CD4-positive, alpha-beta T cell treated with Interleukin-10 for 1 hour (primary cell): Measurements from ENCODE around the gene TXNDC11.

Experiments used
- DNase-seq: peaks from one replicate; pipeline ENCODE4 v3.0.0-alpha.2; 2020

TXNDC11 gene

DNA sequence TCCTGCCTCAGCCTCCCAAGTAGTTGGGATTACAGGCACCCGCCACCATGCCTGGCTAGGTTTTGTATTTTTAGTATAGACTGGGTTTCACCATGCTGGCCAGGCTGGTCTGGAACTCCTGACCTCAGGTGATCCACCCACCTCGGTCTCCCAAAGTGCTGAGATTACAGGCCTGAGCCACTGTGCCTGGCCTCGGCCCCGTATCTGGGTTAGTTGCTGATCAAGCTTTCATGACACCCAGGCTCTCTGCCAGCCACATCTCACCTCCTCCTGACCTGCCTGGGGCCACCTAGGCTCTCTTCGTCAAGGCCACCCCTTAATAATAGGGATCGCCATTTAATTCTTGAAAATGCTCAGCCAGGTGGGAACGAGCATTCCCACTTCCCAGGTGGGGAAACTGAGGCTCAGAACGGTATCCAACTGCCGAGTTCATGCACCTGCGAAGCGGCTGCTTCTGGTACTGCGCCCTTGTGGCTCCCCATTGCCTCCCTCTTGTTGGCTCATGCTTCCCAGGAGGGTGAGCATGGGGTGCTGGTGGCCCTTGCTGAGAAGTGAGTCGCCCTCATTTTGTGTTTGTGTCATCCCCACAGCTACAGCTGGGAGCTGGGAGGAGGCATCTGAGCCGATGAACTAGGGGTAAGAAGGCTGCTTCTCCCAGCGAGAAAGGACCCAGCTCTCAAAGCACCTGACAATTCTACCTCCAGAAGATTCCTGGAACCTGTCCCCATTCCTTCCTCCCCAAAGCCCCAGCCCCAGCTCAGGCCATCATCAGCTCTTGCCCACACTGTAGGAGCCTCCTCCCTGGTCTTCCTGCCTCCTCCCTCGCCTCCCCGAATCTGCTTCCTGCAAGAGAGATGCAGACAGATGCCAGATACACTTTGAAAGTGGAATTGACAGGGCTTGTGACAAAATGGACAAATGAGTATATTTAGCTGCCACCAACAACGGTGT, 91.7 kb downstream of the TXNDC11 start:
- DNase-seq: no peak

- no peak for DNase-seq
These were observed 93.4 kb downstream of the TXNDC11 start for GRCh38 chr16:11649276-11649675.

GRCh38 chr16:11642765-11643116, 99.9 kb downstream of the TXNDC11 start:
- no peak for DNase-seq

GRCh38 chr16:11640987-11641817, 101.5 kb downstream of the TXNDC11 start:
- DNase-seq: peak; percentile 75

DNA sequence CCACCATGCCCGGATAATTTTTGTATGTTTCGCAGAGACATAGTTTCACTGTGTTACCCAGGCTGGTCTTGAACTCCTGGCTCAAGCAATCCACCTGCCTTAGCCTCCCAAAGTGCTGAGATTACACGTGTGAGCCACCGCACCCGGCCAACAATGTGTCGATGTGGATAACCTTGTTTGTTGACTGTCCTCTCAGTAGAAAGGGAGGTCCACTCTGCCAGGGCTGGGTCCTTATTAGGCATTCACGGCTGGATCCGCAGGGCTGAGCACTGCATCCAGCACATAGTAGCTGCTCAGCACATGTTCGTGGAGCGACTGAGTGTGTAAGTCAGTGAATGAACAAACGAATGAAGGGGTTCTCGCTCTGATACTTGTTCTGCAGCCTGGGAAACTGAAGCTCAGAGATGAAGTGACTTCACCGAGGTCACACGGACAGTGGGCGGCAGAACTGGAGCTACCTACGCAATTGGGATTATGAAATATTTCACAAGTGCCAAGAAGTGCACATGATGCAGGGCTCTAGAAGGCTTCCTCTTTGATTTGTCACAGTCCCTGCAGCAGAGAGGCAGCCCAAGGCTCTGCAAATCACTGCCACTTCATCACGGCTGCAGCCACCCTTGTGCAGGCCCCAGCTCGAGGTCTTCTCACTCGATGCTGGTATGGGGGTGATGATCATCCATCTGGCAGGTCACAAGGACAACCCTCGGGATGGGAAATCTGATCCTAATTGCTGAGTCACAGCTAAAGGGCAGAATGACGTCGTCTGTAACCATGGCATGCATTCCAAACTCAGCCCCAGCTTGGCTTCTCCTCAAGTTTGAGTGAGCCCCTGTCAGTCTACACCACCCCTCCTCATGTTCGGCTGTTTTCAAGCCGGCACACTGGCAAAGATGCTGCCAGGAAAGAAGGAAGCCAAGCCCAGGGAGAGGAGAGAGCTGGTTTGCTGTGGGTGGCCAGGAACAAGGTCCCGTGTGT, 102.4 kb downstream of the TXNDC11 start:
- DNase-seq: peak; percentile 35

- DNase-seq: no peak
These were observed 103.6 kb downstream of the TXNDC11 start for GRCh38 chr16:11639008-11639562.

- DNase-seq: no peak
These were observed 104.5 kb downstream of the TXNDC11 start for GRCh38 chr16:11638140-11638539.

GRCh38 chr16:11637320-11637719, 105.3 kb downstream of the TXNDC11 start:
- no peak for DNase-seq

DNA sequence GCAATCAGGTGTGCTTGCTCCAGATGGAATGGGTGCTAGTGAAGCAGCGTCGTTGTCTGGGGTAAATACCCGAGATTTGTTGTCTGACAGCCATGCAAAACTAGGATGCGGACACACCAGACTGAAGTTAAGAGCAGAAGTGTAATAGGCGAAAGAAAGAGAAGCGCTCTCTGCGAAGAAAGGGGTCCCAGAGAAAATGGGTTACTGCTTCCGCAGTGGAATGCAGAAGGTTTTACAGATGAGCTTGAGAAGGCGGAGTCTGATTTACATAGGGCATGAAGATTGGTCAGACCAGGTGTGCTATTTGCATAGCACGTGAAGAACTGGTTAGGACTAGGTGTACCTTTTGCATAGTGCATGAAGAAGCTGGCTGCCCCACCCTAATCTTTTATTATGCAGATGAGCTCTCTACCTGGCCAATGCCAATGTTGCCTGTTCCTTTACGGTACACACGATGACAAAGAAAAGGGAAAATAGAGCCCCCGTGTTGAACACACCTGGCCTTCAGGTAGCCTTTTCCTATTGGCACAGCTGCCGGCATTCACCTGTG, 106.4 kb downstream of the TXNDC11 start:
- peak; percentile 19 for DNase-seq

- no peak for DNase-seq
These were observed 106.9 kb downstream of the TXNDC11 start for GRCh38 chr16:11635679-11636171.

DNA sequence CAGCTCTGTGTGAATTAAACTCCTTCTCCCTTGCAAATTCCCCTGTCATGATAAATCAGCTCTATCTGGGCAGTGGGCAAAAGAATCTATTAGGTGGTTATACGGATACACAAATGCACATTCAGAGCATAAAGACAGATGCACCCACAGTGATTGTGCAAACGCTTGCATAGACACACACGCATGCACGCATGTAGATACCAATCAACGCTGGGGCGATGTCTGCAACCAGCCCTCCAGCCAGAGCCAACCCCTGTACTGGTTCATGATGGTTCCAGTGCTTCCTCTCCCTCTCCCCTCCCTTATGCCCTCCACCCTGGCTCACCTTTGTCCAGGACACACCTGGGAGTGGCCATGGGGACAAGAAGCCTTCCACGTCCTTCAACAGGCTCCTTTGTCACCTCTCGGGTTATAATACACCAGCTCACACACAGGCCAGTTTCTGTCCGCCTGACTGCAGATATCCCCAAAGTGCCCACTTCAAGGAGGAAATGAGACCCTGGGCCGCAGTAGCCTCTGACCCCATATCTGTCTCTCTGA, 107.5 kb downstream of the TXNDC11 start:
- no peak for DNase-seq

- DNase-seq: no peak
These were observed 108.3 kb downstream of the TXNDC11 start for GRCh38 chr16:11634312-11634711.

DNA sequence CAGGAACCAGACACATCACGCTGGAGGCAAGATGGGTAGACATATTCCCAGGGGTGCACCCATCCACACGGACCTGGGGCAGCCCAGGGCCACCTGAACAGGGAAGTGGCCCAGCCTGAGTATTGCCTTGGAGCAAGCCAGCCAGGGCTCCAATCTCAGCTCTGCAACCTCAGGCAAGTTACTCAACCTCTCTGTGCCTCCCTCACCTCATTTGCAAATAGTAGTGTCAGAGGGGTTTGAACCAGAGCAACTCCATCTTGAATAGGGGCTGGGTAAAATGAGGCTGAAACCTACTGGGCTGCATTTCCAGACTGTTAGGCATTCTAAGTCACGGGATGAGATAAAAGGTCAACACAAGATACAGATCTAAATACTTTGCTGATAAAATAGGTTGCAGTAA, 109.5 kb downstream of the TXNDC11 start:
- DNase-seq: no peak

- no peak for DNase-seq
These were observed 110.2 kb downstream of the TXNDC11 start for GRCh38 chr16:11632455-11632939.

DNA sequence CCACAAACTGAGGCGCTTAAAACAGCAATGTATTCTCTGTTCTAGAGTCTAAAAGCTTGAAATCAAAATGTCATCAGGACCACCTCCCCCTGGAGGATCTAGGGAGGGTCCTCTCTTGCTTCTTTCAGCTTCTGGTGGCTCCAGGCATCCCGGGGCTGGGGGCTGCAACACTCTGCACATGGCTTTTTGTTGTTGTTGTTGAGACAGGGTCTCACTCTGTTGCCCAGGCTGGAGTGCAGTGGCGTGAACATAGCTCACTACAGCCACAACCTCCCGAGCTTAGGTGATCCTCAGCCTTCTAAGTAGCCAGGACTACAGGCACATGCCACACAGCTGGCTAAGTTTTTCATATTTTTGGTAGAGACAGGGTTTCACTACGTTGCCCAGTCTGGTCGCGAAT, 111.4 kb downstream of the TXNDC11 start:
- no peak for DNase-seq

- no peak for DNase-seq
These were observed 111.9 kb downstream of the TXNDC11 start for GRCh38 chr16:11630768-11631056.

- no peak for DNase-seq
These were observed 112.5 kb downstream of the TXNDC11 start for GRCh38 chr16:11630046-11630767.
